GM19351 (cell line): ENCODE data around the gene PRKD1.

Experiments used
- ATAC-seq: cut with Tn5 transposase; IDR thresholded peaks from one replicate; pipeline ENCODE4 v1.9.1; 2021; ENCODE audit warnings: mild to moderate bottlenecking, moderate library complexity; ENCODE audit not compliant: unreplicated experiment

PRKD1 gene

GRCh38 chr14:29536886-29537511 lies 390.6 kb downstream of the PRKD1 start:
- no peak for ATAC-seq

- no peak for ATAC-seq
Measured at GRCh38 chr14:29529418-29529817, 398.2 kb downstream of the PRKD1 start.

- ATAC-seq: no peak
Measured at GRCh38 chr14:29528889-29529288, 398.8 kb downstream of the PRKD1 start.

GRCh38 chr14:29527286-29527685 lies 400.4 kb downstream of the PRKD1 start:
- no peak for ATAC-seq
